ENCODE data around the gene PPP6R2. TPM values are rescaled to one million over a fixed set of nuclear protein-coding genes. Genes with fewer than 3 reads are reported as not detected.

The PPP6R2 gene
- total and polyA plus RNA-seq, 9 of the 15 experiments (the other 6 are each of a cell fraction or from before 2014, with no cell fraction given), result 0.32 to 39.8 (median 21.4) TPM

DNA sequence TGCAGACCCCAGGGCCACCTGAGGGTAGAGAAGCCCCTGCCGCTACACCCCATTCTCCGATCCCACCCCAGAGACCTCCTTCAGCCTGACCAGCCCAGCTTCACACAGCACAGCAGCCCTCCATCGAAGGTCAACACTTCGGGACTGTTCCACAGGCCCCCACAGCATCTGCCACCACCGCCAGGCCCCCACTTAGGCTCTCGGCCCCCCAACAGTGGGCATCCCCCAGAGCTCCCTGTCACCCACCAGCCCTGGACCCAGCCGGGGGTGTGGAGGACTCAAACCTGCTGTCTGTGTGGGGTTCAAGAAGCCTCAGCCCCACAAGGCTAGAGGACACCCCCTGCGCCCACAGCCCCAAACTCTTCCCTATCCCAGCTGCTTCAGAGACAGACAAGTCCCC is 125.5 kb downstream of the PPP6R2 start:
- POLR2A ChIA-PET, result interaction anchor here (0.7 to 1.0 kb wide), 2 partner anchors 11 to 812 kb away, joined by 3 to 4 read pairs; no protein-coding TSS in a partner anchor
- CTCF ChIA-PET (ENCODE audit: low intra/inter-chr PET ratio), result no interaction called here
- in situ Hi-C loops (cut with MboI), result no loop called here

More for the DNA sequence above, 125.5 kb downstream of the PPP6R2 start:
- no peak overlapping the region for H3K4me3 ChIP-seq
- no peaks in the 10 kb centered on the region for H3K27me3 ChIP-seq (ENCODE audit: control insufficient read depth in 2 of 2, insufficient read depth in 2 of 2, low read length in 2 of 2)
- intact Hi-C loops (cut with micrococcal nuclease), result no loop called here
- WGBS (ENCODE audit: insufficient coverage, low coverage, missing lambda C conversion rate), result no CpG with 5 or more reads among the region's 8 CpGs
- peaks cover 8% of the 10 kb centered on the region for H3K9me1 ChIP-seq (ENCODE audit: control insufficient read depth, insufficient read depth, low read length)
- H2AFZ ChIP-seq (ENCODE audit: low read depth, low read length), result no peak overlapping the region
- FAIRE-seq, result no peak
- ATAC-seq, result no peak
- peaks cover 50% of the 10 kb centered on the region for H3K79me2 ChIP-seq (ENCODE audit: control insufficient read depth, insufficient read depth, low read length)
- H3K36me3 ChIP-seq (ENCODE audit: control insufficient read depth, insufficient read depth, low read length), result peaks cover 28% of the 10 kb centered on the region; the same call in 1 of the 3 replicates
- no peaks in the 10 kb centered on the region for H3K9me3 ChIP-seq (replicated peaks; ENCODE audit: control insufficient read depth, insufficient read depth, low read depth, low read length)
- H3K4me2 ChIP-seq (ENCODE audit: insufficient read depth, low read length), result no peak overlapping the region
- no peak for DNase-seq (ENCODE audit: extremely low read depth in 1 of 4, low spot score in 3 of 4)
- H3K9ac ChIP-seq (ENCODE audit: insufficient read depth in 1 of 2, low read depth in 2 of 2, low read length in 2 of 2), result no peak overlapping the region
- no TSS peak for BruUV-seq (replicated peaks)
- peaks cover 21 to 34% of the 10 kb centered on the region in 2 experiments for H3K4me1 ChIP-seq (replicated peaks in 1 of 2; ENCODE audit: control insufficient read depth in 2 of 2, insufficient read depth in 2 of 2, low read length in 2 of 2)
- TF ChIP-seq ZNF224 (CRISPR knock-in tag; IDR thresholded peaks at IDR 0.05) (no peak), EZH2 (IDR thresholded peaks at IDR 0.05; ENCODE audit: borderline replicate concordance, low read depth, low read length) (no peak), FOS (IDR thresholded peaks at IDR 0.05; ENCODE audit: extremely low read depth, insufficient read length) (no peak), NR3C1 (CRISPR knock-in tag; IDR thresholded peaks at IDR 0.05) (no peak), RBM22 (IDR thresholded peaks at IDR 0.05; ENCODE audit: low read depth, low read length, poor library complexity, severe bottlenecking) (no peak), TBL1XR1 (IDR thresholded peaks at IDR 0.05; ENCODE audit: low read length in 2 of 2) (no peak), GTF2A2 (tag; IDR thresholded peaks at IDR 0.05) (no peak), ZC3H11A (IDR thresholded peaks at IDR 0.05; ENCODE audit: low read depth, low read length) (no peak), FOXJ2 (tag; IDR thresholded peaks at IDR 0.05) (no peak), BACH1 (tag; IDR thresholded peaks at IDR 0.05) (no peak), PHF20 (IDR thresholded peaks at IDR 0.05; ENCODE audit: partially characterized antibody) (no peak), KDM5B (IDR thresholded peaks at IDR 0.05; ENCODE audit: insufficient replicate concordance, low read depth, low read length) (no peak), NUFIP1 (IDR thresholded peaks at IDR 0.05; ENCODE audit: partially characterized antibody) (no peak)
- H3K27ac ChIP-seq (ENCODE audit: extremely low read depth, low read depth, low read length), result no peak overlapping the region
- H4K20me1 ChIP-seq (replicated peaks; ENCODE audit: control insufficient read depth, insufficient read depth, low read length), result peaks cover 32% of the 10 kb centered on the region
